ENCODE data around the gene TMEM92.

TMEM92 gene

DNA sequence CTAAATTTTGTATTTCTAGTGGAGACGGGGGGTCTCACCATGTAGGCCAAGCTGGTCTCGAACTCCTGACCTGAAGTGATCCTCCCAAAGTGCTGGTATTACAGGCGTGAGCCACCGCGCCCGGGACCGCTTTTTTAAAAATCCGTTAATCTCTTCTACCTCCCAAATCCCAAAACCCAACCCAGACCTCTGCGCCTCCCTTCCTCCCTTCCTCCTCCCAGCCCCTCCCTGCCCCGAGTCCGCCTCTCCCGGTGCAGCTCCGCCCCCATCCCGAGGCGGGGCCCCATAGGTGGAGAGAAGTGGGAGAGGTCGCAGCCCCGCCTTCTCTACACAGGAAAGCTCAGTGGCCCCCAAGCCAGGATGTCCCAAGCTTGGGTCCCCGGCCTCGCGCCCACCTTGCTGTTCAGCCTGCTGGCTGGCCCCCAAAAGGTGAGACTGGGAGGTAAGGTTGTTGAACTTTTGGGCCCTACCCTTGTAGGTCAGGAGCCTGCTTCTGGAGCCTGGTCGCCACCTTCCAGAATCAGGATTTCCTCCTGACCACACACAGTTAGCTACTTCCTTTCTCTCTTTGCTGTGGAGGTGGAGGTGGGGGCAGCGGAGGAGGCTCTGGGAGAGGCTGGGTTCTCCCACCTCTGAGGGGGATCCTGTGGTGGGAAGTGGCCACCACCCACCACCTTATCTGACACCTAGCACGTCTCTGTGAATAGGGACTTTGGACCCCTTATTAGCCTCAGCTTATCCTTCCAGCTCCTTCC, at the start of gene TMEM92:
Gene TMEM92 (plus strand): TSS at position 325 of the 755 bp plus-strand sequence. CDS start 36 bp downstream, at position 361.
- no peak for DNase-seq (ENCODE audit: low read depth in 2 of 2)

DNA sequence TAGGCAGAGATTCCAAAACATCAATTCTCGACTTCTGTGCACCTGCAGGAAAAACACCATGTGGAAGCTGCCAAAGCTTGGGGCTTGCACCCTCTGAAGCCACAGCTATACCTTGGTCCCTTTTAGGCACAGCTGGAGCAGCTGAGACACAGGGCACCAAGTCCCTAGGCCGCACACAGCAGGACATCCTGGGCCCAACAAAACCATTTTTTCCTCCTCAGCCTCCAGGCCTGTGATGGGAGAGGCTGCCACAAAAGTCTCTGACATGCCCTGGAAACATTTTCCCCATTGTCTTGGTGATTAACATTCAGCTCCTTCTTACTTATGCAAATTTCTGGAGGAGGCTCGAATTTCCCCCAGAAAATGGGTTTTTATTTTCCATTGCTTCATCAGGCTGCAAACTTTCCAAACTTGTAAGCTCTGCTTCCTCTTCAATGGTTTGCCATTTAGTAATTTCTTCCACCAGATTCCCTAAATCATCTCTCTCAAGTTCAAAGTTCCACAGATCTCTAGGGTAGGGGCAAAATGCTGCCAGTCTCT, 48.5 kb upstream of the TMEM92 start:
- DNase-seq (ENCODE audit: low read depth in 2 of 2) = no peak

DNA sequence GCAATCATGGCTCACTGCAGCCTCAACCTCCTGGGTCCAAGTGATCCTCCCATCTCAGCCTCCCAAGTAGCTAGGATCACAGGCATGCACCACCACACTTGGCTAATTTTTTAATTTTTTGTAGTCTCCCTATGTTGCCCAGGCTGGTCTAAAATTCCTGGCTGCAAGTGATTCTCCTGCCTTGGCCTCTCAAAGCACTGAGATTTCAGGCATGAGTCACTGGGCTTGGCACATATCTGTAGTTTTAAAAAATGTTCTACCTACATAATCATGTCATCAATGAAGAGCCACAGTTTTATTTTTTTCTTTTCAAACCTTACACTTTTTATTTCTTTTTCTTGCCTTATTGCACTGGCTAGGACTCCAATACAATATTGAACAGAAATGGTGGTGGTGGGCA, 39.7 kb upstream of the TMEM92 start:
- no peak for DNase-seq (ENCODE audit: low read depth in 2 of 2)

DNA sequence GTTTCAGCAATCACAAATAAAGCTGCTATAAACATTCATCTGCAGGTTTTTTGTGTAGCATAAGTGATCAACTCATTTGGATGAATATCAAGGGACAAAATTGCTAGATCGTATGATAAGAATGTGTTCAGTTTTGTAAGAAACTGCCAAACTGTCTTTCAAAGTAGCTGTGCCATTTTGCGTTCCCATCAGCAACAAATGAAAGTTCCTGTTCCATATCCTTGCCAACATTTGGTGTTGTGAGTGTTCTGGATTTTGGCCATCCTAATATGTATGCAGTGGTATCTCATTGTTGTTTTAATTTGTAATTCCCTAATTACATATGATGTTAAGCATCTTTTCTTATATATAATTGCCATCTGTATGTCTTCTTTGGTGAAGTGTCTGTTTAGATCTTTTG, 36.4 kb upstream of the TMEM92 start:
- no peak for DNase-seq (ENCODE audit: low read depth in 2 of 2)

DNA sequence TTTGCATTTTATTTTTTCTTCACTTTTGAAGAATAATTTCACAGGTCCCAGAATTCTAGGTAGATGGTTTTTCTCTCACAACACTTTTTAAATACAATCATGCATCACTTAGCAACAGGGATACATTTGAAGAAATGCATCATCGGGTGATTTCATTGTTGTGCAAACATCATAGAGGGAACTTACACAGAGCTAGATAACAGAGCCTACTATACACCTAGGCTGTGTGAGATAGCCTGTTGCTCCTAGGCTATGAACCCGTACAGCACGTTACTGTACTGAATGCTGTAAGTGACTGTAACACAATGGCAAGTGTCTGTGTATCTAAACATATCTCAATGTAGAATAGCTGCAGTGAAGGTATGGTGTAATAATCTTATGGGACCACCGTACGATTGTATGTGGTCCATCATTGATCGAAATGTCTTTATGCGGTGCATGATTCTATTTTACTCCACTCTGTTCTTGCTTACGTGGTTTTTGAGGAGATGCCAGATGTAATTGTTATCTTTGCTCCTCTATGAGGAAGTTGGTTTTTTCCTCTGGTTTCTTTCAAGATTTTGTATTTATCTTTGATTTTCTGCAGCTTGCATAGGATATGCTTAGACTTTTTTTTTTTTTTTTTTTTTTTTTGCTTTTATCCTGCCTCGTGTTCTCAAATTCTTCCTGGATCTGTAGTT, 35.5 kb upstream of the TMEM92 start:
- DNase-seq (ENCODE audit: low read depth in 2 of 2) = no peak

DNA sequence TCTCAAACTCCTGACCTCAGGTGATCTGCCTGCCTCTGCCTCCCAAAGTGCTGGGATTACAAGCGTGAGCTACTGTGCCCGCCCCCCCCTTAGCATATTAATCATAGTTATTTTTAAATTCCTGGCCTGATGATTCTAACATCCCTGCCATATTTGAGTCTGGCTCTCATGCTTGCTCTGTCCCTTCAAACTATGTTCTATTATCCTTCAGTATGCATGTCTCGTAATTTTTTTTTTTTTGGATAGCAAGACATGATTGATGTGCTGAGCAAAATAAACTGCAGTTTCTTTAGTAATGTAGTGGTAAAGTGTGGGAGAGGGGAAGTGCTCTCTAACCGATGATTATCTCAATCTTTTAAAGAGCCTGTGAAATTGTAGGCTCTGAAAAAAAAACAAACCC, 34.3 kb upstream of the TMEM92 start:
- no peak for DNase-seq (ENCODE audit: low read depth in 2 of 2)

DNA sequence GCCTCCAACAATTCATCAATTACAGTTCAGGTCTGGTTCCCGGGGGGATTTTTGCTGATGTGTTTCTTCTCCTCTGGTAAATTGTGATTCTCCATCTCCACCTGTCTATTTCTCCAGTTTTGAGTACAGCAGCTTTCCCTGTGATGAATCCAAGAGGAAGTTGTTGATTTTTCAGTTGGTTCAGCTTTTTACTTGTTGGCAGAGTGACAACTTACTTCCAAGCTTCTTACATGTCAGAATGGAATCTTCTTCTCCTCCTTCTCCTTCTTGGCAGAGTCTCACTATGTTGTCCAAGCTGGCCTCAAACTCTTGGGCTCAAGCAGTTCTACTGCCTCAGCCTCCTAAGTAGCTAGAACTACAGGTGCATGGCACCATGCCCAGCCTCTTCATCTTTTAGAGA, 33.4 kb upstream of the TMEM92 start:
- no peak for DNase-seq (ENCODE audit: low read depth in 2 of 2)

DNA sequence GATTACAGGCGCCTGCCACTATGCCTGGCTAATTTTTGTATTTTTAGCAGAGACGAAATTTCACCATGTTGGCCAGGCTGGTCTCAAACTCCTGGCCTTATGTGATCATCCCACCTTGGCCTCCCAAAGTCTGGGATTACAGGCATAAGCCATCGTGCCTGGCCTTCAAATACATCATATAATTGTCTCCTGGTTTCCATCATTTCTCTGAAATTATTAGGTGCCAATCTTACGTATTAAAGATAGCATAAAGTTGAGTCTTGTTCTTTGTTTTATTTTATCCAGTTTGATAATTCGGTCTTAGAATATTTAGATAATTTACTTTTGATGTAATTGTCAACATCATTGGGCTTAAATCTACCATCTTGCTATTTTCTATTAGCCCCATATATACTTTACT, 32.8 kb upstream of the TMEM92 start:
- no peak for DNase-seq (ENCODE audit: low read depth in 2 of 2)

DNA sequence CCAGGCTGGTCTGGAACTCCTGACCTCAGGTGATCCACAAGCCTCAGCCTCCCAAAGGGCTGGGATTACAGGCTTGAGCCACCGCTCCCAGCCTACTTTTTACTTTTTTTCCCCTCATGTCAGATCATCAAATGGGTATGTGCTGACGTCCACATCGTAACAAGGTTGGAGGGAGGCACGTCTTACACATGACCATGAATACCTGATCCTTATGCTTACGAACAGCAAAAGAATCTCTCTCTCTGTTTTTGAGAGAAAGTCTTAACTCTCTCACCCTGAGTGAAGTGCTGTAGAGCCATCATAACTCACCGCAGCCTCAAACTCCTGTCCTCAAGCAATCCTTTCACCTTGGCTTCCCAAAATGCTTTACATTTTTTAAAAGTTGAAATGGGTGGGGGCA, 29.5 kb upstream of the TMEM92 start:
- DNase-seq (ENCODE audit: low read depth in 2 of 2) = no peak

DNA sequence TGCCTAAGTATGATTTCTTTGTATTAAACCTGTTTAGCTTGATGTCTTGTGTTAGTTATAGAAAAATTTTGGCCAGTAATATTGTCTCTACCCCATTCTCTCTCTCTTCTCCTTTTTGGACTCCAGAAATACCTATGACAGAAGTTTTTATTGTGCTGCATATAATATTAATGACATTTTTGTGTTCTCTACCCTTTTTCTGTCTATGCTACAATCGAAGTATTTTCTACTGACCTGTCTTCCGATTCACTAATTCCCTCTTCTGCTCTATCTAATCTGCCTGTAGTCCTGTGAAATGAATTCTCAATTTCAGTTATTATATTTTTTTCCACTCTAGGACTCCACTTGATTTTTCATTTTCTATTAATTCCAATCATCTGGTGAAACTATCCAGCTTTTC, 26.0 kb upstream of the TMEM92 start:
- no peak for DNase-seq (ENCODE audit: low read depth in 2 of 2)

DNA sequence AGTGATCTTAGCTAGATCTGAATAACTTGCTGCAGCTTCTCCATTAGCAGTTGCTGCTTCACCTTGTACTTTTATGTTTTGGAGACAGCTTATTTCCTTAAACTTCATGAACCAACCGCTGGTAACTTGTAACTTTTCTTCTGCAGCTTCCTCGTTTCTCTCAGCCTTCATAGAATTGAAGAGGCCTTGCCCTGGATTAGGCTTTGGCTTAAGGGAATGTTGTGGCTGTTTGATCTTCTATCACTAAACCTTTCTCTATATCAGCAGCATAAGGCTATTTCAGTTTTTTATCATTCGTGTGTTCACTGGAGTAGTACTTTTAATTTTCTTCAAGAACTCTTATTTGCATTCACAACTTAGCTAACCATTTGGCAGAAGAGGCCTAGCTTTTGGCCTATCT, 21.5 kb upstream of the TMEM92 start:
- DNase-seq (ENCODE audit: low read depth in 2 of 2) = no peak

DNA sequence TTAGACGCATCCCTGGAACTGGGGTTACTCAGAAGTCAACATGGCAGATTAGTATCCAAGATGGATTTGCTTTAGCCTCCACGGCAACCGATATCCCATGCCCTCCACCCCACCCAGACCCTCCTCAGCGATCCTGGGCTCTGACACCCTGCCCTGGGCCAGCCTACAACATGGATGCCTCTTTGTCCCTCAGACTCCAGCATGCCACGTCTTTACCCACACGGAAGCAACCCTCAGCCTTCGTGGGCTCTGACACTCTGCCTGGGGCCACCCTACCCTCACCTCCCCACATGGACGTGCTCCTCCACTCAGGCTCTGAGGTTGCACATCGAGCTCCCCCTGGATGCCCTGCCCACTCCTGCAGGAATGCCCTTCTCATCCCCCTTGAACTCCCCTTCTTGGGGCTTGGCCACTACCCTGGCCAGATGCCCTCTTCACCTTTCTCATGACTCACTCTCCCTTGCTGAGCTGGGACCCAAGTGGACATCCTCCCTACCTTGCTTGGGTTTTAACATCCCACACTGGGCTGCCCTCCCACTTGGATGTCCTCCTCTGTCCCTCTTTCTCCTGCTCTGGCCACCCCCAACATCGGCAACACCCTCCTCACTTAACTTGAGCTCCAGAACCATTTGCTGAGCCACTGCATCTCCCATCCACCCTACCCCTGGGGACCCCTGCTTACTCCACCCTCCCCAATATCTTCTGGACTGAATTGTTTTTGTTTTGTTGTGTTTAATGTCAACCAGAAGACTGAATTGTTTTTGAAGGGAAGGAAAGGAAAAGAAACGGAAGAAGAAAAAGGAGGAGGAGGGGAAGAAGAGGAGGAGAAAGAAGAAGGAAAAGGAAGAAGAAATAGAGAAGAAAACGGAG, 18.3 kb upstream of the TMEM92 start:
- DNase-seq (ENCODE audit: low read depth in 2 of 2) = no peak

DNA sequence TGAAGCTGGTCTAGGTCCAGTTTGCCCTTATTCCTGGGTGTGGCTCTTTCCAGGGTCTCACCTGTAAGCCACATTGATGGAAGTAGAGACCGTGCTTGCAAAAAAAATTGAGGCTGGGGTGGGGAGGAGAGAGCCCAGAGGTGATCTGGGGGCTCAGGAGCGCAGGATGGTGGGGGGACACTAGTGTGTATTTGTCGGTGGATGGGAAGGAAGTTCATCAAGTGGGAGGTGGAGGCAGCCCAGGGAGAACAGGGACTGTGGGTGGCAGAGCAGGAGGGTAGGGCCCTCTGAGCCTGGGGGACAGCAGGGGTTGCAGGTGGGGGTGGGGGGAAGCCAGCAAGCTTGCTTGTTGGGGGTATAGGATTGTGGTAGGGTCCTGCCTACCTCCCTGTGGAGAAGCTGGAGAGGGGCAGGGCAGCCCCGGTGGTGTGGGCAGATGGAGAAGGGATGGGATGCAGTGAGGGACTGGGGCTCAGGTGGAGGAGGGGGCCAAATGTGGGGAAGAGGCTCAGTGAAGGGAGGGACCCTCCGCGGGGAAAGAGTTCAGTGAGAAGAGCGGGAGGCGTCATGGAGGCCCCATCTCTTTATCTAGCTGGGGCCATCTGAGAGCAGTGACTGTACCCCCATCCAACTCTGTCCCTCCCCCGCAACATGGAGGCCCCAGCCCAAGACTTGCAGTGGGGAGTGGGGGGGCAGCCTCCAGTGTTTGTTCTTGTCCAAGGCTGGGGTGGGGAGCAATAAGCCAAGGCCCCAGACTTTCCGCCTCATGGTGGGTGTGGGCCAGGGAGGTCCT, 17.2 kb upstream of the TMEM92 start:
- no peak for DNase-seq (ENCODE audit: low read depth in 2 of 2)

DNA sequence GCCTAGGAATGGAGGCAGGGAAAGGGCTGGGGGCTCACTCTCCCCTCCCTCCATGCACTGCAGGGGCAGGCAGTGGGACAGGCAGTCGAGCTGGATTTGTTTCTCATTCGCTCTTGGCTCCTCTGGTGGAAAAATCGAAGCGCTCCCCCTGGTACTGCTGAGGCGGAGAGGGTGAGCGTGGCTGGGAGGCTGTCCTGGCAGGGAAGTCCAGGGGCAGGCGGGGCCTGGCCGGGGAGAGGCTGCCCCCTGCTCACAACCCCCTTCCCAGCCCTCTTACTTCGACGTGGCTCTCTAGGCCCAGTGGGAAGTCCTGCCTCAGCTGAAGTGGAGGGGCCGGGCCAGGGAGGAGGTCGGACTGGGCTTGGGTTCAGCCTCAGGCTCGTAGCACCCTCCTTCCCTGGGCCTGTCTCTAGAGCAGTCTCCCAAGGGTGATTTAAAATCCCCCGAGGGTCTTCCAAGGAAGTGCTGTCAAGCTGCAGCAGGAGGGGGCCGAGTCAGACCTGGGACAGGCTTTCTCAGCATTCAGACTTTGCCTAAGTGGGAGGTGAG, 16.5 kb upstream of the TMEM92 start:
- no peak for DNase-seq (ENCODE audit: low read depth in 2 of 2)

DNA sequence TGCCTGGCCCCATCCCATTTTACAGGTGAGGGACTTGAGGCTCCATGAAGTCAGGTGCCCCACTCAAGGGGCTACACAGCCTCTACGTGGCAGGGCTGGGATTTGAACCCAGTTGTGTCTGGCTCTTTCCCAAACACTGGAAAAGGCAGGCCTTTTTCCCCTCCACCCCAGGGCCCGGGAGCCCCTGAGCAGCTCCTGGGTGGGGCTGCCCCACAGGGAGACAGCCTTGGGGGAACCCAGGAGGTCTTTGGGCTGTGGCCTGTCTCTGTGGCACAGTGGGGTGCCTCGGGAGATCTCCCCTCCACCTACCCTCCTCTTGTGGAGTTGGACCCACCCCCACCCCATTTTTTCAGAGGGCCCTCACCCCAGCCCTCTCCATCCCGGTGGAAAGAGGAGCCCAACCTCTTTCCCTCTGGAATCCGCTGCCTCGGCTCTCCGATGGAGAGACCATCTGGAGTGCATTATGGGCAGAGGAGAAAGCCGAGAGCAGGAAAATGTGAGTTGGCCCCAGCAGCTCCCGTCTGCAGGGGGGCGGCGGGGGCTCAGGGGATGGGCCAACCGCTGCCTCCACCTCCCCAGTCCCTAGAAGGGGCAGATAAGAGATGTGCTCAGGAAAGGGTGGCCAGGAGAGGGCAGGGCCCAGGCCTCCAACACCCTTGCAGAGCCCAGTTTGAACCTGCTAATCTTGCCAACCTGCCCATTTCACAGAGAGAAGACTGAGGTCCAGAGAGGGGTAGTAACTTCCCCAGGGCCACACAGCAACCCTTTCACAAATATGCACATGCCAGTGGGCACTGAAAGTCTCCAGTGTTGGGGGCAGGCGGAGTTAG, 15.4 kb upstream of the TMEM92 start:
- DNase-seq (ENCODE audit: low read depth in 2 of 2) = no peak

DNA sequence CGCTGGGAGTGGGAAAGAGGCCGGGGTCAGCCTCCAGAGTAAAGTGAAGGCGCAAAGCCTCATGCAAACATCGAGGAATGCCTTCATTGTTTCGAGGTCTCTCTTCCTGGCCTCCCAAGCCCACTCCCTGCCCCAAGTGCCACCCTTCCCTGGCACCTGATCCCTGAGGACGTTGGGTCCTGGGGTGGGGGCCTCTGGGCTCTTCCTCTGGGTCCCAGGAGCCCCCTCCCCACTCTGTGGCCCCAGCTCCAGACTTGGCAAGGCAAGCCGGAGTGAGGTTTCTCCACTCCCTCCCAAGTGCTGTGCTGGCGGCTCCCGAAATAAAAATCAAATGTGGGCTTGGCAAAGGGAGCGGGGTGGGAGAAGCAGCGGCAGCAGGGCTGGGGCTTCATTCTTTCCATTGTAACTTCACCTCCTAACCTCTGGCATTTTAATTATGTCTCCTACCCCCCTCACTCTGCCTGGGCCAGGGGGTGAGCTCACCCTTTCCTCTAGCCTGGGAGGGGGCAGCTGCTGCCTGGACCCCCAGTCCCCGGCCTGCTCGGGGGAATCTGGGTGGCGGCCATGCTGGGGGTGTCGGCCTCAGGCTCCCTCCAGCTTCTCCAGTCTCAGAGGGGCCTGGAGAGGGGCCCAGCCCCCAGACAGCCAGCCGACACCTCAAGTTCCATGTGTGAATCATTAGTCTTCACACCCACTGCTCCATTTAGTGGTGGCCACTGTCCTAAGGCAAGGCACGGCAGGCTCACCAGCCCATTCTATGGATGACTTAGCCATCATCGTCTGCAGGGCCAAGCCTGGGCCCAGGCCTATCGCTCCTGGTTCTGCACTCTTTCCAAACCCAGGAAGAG, 14.6 kb upstream of the TMEM92 start:
- DNase-seq (ENCODE audit: low read depth in 2 of 2) = no peak

DNA sequence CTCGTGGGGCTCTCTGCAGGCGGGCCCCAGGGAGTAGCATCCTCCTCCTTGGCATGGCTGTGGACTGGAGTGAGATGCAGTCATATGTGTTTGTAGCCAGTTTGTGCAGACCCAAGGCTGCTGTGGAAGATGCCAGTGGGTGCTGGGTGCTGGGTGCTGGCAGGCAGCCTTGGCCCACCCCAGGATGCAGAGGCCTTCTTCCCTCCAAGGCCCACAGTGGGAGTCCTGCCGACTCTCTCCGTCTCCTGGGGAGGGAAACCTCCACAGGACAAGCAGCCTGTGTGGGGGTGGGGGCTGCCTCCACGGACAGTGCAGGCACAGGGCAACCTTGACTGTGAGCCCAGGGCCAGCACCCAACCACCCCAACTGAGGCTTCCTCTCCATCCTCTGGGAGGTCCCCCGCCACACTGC, 13.8 kb upstream of the TMEM92 start:
- no peak for DNase-seq (ENCODE audit: low read depth in 2 of 2)

DNA sequence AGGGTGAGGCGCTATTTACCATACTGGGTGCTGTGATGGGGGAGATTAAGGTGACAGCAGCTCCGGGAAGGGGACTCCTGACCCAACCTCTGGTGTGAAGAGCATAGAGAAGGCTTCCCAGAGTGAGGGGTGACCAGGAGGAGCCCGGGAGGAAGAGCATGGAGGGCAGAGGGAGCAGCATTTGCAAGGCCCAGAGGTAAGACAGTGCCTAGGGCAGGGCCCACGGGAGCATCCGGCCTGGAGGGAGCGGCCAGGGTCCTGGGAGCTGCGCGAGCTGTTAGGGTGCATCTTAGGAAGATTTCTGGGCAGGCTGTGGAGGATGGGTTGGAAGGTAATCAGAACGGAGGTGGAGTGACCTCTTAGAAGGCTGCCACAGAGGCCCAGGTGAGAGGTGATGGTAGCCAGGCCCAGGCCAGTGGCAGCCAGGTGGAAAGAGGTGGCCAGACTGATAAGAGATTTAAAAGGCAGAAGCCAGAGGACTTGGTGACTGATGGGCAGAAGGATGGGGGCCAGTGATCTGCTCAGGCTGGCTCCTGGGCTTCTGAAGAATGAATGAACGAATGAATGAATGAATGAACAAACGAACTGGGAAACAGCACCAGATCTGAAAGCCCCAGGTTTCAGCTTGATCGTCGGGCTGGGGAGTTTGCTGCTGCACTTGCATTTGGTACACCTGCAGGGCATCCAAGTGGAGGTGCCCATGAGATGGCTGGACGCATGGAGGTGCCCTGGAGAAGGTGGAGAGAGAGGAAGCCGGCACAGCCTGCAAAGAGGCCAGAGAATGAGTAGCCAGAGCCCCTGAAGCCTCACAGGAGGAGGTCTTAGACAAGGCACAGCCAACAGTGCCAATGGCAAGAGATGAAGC, 13.0 kb upstream of the TMEM92 start:
- no peak for DNase-seq (ENCODE audit: low read depth in 2 of 2)
